Activated naive CD4-positive, alpha-beta T cell treated with anti-CD3 and anti-CD28 coated beads for 36 hours (primary cell): ENCODE data around the gene EPG5. TPM values are rescaled to one million over a fixed set of nuclear protein-coding genes. Genes with fewer than 3 reads are reported as not detected.

Source experiments
- CTCF ChIA-PET: fragments of 350-600 bp; sonication (Branson Sonifier 250); formaldehyde crosslinking; loops from one replicate; lab custom pipeline; 2021; ENCODE audit warnings: antibody characterized with exemption; lab: Charles Lee
- DNase-seq: peaks from one replicate; pipeline ENCODE4 v3.0.0-alpha.2; 2020
- H3K27ac Mint-ChIP-seq: one replicate; pipeline ENCODE4 v1.8.0; 2021; ENCODE audit warnings: mild to moderate bottlenecking, mixed read lengths
- H3K27me3 Mint-ChIP-seq: one replicate; pipeline ENCODE4 v1.8.0; 2021; ENCODE audit warnings: low read depth, mixed read lengths
- H3K36me3 Mint-ChIP-seq: one replicate; pipeline ENCODE4 v1.8.0; 2021; ENCODE audit warnings: low read depth, mixed read lengths
- H3K4me1 Mint-ChIP-seq: one replicate; pipeline ENCODE4 v1.8.0; 2021; ENCODE audit warnings: low read depth, mixed read lengths
- H3K4me3 Mint-ChIP-seq: one replicate; pipeline ENCODE4 v1.8.0; 2021; ENCODE audit warnings: mild to moderate bottlenecking, moderate library complexity, mixed read lengths
- H3K9me3 Mint-ChIP-seq: one replicate; pipeline ENCODE4 v1.8.0; 2021; ENCODE audit warnings: mixed read lengths
- intact Hi-C: fragments of 100-400 bp; cut with micrococcal nuclease; formaldehyde crosslinking; loops from one replicate; pipeline ENCODE4 v1.15.1; 2023
- total RNA-seq, 2 experiments: library from RNA; stranded (reverse); gene quantifications; one replicate each; pipeline ENCODE4 v1.2.3, GENCODE V29; 2021

Gene EPG5
- total RNA-seq, 2 experiments from 2014 or later, result 18.3 to 21.2 TPM

DNA sequence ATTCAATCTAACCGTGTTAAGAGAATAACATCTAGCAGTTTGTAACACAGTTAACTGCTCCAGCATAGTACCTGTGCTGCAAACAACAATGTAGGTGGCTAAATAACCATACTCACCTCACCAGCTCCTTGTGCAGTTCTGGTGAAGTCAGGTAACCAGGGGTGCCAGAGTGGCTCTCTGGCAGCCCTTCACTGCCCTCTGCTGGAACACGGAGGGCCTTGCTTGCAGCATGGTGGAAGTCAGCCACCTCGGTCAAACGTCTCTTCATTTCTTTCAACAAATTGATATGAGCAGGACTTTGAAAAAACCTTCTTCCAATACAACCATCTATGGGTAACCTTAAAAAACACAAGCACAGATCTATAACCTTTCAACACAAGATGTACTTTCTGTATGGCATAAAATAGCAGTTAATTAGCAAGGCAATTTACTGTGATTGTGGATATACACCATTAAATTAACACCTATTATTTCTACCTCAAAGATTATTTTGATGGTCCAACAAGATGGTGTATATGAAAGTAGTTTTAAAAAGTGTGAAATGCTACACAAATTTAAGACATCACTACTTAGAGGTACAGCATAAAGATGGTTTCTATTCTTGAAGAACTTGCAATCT lies 56.6 kb downstream of the EPG5 start:
- no peaks in the 10 kb centered on the region for H3K9me3 Mint-ChIP-seq
- intact Hi-C loops, result loop anchor here (1.0 to 10.0 kb wide), 6 partner anchors 64 to 289 kb away; partner anchors contain the start of gene SLC14A1
- CTCF ChIA-PET, result interaction anchor here (0.6 to 2.5 kb wide), 16 partner anchors 10 to 289 kb away, joined by 3 to 11 read pairs (median 4); no protein-coding TSS in a partner anchor
- no peaks in the 10 kb centered on the region for H3K4me1 Mint-ChIP-seq
- DNase-seq, result peak; percentile 76
- peaks cover 30% of the 10 kb centered on the region for H3K36me3 Mint-ChIP-seq
- H3K4me3 Mint-ChIP-seq, result no peak overlapping the region
- no peaks in the 10 kb centered on the region for H3K27me3 Mint-ChIP-seq
- no peak overlapping the region for H3K27ac Mint-ChIP-seq

DNA sequence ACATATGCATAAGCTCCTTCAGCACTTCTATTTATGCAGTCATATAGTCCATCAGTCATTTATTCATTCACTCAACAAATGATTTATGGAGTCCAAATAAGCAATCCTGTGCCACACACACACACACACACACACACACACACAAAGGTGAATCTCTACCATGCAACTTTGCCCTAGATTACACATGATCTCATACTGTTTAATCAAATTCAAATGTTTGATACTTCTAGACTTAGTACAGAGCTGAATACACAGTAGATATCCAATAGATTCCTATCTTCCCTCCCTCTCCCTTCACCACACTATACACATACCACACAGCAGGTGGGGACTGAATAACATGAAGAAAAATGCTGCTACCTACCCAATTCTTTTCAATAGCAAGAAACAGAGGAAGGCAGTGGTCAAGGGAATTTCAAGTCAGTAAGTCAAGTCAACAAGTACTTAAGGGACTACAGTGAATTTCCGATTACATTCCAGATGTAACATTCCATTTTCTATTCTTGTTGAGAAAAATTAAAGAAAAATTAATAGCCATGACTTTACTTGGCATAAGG lies 65.4 kb downstream of the EPG5 start:
- Mint-ChIP-seq H3K4me1 (no peaks in the 10 kb centered on the region), H3K36me3 (peaks cover 13% of the 10 kb centered on the region), H3K9me3 (no peaks in the 10 kb centered on the region), H3K27ac (no peak overlapping the region), H3K4me3 (no peak overlapping the region), H3K27me3 (no peaks in the 10 kb centered on the region)
- no peak for DNase-seq
- intact Hi-C loops, result no loop called here
- CTCF ChIA-PET, result interaction anchor here (0.6 to 1.7 kb wide), 2 partner anchors 8 to 908 kb away, joined by 3 to 11 read pairs; no protein-coding TSS in a partner anchor

- Mint-ChIP-seq H3K9me3 (no peaks in the 10 kb centered on the region), H3K4me1 (no peaks in the 10 kb centered on the region), H3K4me3 (no peak overlapping the region), H3K36me3 (peaks cover 11% of the 10 kb centered on the region), H3K27me3 (no peaks in the 10 kb centered on the region), H3K27ac (no peak overlapping the region)
- intact Hi-C loops, result no loop called here
- DNase-seq, result no peak
- CTCF ChIA-PET, result interaction anchor here (1.7 kb wide), 1 partner anchor 9 kb away, joined by 11 read pairs; no protein-coding TSS in a partner anchor
Observed at GRCh38 chr18:45900623-45901022, 66.5 kb downstream of the EPG5 start.

DNA sequence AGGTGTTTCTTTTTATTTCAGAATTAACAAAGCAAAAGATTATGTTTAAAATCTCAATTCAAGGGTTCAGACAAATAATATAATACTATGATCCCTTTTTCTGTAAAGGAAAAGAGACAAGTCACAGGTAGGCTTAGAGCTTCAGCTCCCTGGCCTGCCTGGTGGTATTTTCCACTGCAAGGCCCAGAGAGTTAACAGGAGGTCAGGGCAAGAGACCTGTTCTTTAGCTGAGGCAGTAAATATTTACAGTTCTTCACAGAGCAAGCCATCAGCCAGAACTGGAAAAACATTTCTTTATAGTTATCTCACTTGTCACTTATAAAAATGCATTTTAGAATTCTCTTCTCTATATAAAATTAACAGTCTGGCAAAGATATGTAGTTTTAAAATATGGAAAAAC lies 70.1 kb downstream of the EPG5 start:
- DNase-seq, result no peak
- H3K4me1 Mint-ChIP-seq, result no peaks in the 10 kb centered on the region
- H3K27ac Mint-ChIP-seq, result no peak overlapping the region
- intact Hi-C loops, result no loop called here
- H3K27me3 Mint-ChIP-seq, result no peaks in the 10 kb centered on the region
- H3K4me3 Mint-ChIP-seq, result no peak overlapping the region
- H3K36me3 Mint-ChIP-seq, result peaks cover 14% of the 10 kb centered on the region
- CTCF ChIA-PET, result interaction anchor here (0.7 to 1.3 kb wide), 2 partner anchors 14 to 17 kb away, joined by 3 to 6 read pairs; no protein-coding TSS in a partner anchor
- no peaks in the 10 kb centered on the region for H3K9me3 Mint-ChIP-seq

DNA sequence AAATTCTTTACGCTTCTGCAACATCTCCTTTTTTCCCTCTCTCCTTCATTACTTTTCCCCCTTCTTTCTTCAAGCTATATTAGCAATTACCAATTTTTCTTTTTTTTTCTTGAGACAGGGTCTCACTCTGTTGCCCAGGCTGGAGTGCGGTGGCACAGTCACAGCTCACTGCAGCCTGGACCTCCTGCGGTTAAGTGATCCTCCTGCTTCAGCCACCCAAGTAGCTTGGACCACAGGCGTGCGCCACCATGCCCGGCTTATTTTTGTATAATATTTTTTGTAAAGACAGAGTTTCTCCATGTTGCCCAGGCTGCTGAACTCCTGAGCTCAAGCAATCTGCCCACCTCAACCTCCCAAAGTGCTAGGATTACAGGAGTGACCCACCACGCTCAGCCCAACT lies 70.7 kb downstream of the EPG5 start:
- Mint-ChIP-seq H3K4me1 (no peaks in the 10 kb centered on the region), H3K4me3 (no peak overlapping the region), H3K27ac (no peak overlapping the region), H3K9me3 (no peaks in the 10 kb centered on the region), H3K27me3 (no peaks in the 10 kb centered on the region), H3K36me3 (peaks cover 14% of the 10 kb centered on the region)
- DNase-seq, result no peak
- CTCF ChIA-PET, result interaction anchor here (0.7 to 1.3 kb wide), 2 partner anchors 13 to 17 kb away, joined by 3 to 6 read pairs; no protein-coding TSS in a partner anchor
- intact Hi-C loops, result no loop called here

DNA sequence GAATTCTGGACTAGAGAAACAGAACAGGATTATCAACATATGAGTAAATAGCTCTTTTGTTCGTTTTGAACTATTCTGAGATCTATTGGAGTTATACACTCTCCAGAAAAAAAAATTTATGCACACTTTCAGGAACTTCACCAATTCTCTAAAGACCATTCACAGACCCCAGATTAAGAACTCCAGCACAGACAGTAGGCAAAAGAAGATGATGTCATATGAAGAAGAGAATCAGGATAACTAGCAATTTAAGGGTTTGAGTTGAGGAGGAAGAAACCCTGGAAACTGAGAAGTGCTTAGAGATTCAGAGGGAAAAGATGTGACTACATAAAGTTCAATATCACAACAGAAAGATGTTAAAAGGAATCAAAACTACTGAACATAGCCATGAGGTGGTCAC lies 71.8 kb downstream of the EPG5 start:
- CTCF ChIA-PET, result interaction anchor here (0.7 to 1.7 kb wide), 2 partner anchors 15 to 1102 kb away, joined by 3 read pairs; no protein-coding TSS in a partner anchor
- intact Hi-C loops, result no loop called here
- Mint-ChIP-seq H3K27me3 (no peaks in the 10 kb centered on the region), H3K27ac (no peak overlapping the region), H3K9me3 (no peaks in the 10 kb centered on the region), H3K4me3 (no peak overlapping the region), H3K4me1 (no peaks in the 10 kb centered on the region), H3K36me3 (peaks cover 11% of the 10 kb centered on the region)
- DNase-seq, result no peak

DNA sequence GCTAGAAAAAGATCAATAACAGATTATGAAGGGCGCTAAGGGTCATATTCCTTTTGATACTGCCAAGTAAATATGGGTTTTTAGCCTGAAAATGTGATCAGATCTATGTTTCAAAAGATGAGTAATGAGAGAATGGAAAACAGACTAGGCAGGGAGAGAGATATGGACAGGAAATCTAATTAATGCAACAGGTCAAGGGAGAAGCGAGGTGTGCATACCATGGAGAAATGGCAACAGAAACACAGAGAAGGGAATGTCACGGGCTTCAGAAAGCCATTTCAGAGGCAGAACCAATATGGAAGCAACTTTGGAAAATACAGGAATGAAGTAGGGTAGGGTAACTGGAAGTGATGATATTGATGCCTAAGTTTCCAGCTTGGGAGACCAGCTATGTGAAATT lies 72.3 kb downstream of the EPG5 start:
- CTCF ChIA-PET, result interaction anchor here (0.7 to 1.7 kb wide), 2 partner anchors 15 to 1101 kb away, joined by 3 read pairs; no protein-coding TSS in a partner anchor
- Mint-ChIP-seq H3K27ac (no peak overlapping the region), H3K9me3 (no peaks in the 10 kb centered on the region), H3K4me1 (no peaks in the 10 kb centered on the region), H3K4me3 (no peak overlapping the region), H3K27me3 (no peaks in the 10 kb centered on the region), H3K36me3 (peaks cover 15% of the 10 kb centered on the region)
- intact Hi-C loops, result no loop called here
- no peak for DNase-seq

GRCh38 chr18:45891806-45892205 lies 75.3 kb downstream of the EPG5 start:
- Mint-ChIP-seq H3K36me3 (peaks cover 10% of the 10 kb centered on the region), H3K4me1 (no peaks in the 10 kb centered on the region), H3K4me3 (no peak overlapping the region), H3K27me3 (no peaks in the 10 kb centered on the region), H3K27ac (no peak overlapping the region), H3K9me3 (no peaks in the 10 kb centered on the region)
- CTCF ChIA-PET, result interaction anchor here (0.6 to 5.1 kb wide), 2 partner anchors 12 to 26 kb away, joined by 3 to 26 read pairs; no protein-coding TSS in a partner anchor
- no peak for DNase-seq
- intact Hi-C loops, result no loop called here

DNA sequence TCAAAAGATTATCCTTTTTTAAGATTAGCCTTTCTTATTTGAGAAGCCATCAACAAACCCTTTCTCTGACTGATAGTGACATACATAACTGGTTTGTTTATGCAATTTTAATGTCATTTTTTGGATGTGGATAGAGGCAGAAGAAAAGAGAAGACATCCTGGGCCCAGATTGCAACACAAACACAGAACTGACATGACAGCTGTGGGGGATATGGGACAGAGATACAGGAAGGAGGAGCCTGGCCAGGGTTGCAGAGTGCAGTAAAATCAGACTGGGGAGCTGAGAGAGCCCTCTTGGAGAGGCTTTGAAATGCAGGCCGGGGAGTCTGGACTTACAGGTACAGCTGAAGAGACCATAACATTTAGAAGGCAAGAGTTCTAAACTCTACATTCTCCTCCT lies 76.5 kb downstream of the EPG5 start:
- DNase-seq, result no peak
- CTCF ChIA-PET, result interaction anchor here (0.7 to 5.1 kb wide), 4 partner anchors 11 to 226 kb away, joined by 3 to 26 read pairs (median 3); no protein-coding TSS in a partner anchor
- Mint-ChIP-seq H3K4me1 (no peaks in the 10 kb centered on the region), H3K27ac (no peak overlapping the region), H3K27me3 (no peaks in the 10 kb centered on the region), H3K4me3 (no peak overlapping the region), H3K9me3 (no peaks in the 10 kb centered on the region), H3K36me3 (peaks cover 7% of the 10 kb centered on the region)
- intact Hi-C loops, result no loop called here

- peaks cover 4% of the 10 kb centered on the region for H3K36me3 Mint-ChIP-seq
- no peaks in the 10 kb centered on the region for H3K27me3 Mint-ChIP-seq
- intact Hi-C loops, result no loop called here
- no peak for DNase-seq
- no peak overlapping the region for H3K27ac Mint-ChIP-seq
- H3K4me3 Mint-ChIP-seq, result no peak overlapping the region
- H3K4me1 Mint-ChIP-seq, result no peaks in the 10 kb centered on the region
- CTCF ChIA-PET, result interaction anchor here (0.6 to 5.1 kb wide), 4 partner anchors 10 to 225 kb away, joined by 3 to 26 read pairs (median 4); no protein-coding TSS in a partner anchor
- H3K9me3 Mint-ChIP-seq, result no peaks in the 10 kb centered on the region
Observed at GRCh38 chr18:45889419-45890064, 77.6 kb downstream of the EPG5 start.

DNA sequence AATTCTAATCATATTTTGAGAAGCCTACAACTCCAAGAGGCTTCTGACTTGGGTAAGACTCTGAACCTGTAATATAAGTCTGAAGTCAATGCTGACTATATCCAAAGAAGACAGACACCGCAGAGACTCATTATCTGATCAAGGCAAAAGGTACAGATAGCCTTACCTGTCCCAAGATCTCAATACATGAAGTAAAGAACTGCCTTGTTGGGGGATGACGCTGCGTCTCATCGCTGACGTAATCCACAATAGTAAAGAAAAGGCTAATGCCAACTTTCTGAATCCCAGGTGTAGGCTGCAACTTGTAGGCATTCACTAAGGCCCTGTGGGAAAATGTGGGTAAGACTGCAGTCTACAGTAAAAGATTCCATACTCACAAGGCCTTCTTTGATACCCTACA lies 79.5 kb downstream of the EPG5 start:
- Mint-ChIP-seq H3K27me3 (no peaks in the 10 kb centered on the region), H3K27ac (no peak overlapping the region), H3K4me3 (no peak overlapping the region), H3K9me3 (no peaks in the 10 kb centered on the region), H3K36me3 (peaks cover 7% of the 10 kb centered on the region), H3K4me1 (no peaks in the 10 kb centered on the region)
- intact Hi-C loops, result no loop called here
- no peak for DNase-seq
- CTCF ChIA-PET, result interaction anchor here (1.4 kb wide), 1 partner anchor 165 kb away, joined by 3 read pairs; no protein-coding TSS in a partner anchor
